Panc1 (cell line): Measurements from ENCODE around the gene MCHR2.

Experiments
- CTCF ChIP-seq: fragments of 450-650 bp; IDR thresholded peaks from 2 replicates; pipeline ENCODE4 v1.5.1; 2017; ENCODE audit warnings: mild to moderate bottlenecking
- POLR2AphosphoS5 ChIP-seq: IDR thresholded peaks from 2 replicates; pipeline ENCODE4 v1.6.1; 2012; ENCODE audit warnings: mild to moderate bottlenecking, low read depth, low read length, moderate library complexity
- REST ChIP-seq, 2 experiments: IDR thresholded peaks; 2 replicates each; pipeline ENCODE4 v1.6.1; 2011 to 2012; ENCODE audit warnings: low read depth in 2 of 2, control low read depth in 1 of 2, low read length in 1 of 2, mild to moderate bottlenecking in 1 of 2, moderate library complexity in 1 of 2; ENCODE audit not compliant: insufficient read depth in 1 of 2
- SIN3A ChIP-seq: IDR thresholded peaks from 2 replicates; pipeline ENCODE4 v1.6.1; 2012; ENCODE audit warnings: low read depth, mild to moderate bottlenecking, low read length, moderate library complexity, borderline replicate concordance; ENCODE audit not compliant: insufficient read depth
- TCF7L2 ChIP-seq: IDR thresholded peaks from 2 replicates; pipeline ENCODE4 v1.6.1; 2011; ENCODE audit warnings: mild to moderate bottlenecking, low read depth, low read length, inconsistent platforms

DNA sequence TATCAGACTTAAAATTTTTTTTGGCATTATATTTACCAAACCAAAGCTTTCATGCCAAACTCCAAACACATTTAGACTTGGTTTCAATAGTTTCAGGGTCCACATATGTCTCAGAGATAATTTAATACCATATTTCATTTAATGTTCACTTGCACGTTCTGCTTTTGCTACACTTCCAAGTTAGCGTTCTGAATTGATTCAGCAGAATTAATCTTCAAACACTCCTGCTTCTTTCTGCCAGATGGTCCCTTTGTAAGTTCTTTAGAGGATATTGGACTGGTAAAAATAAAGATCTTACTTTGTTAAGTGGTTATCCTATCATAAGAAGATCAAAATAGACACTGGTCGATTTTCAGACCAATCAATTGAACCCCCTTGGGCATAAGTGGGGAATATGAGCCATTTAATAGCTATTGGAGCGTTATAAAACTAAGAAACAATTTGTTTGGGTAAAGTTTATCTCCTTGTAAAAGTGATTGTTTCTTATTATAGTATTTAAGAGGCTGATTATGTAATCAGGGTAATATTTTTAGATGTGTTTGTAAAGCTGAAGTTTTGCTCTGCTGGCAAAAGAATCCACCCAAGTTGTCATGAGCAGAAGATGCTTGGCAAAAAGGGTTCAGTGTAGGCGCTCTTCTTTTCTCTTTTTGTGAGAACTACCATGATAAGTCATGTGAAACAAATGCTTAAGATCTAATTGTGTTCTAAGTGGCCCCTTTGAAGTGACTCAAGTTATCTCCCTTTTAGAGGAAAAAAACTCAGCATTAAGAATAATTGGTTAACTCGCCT lies 92.2 kb downstream of the MCHR2 start:
- TF ChIP-seq REST (IDR thresholded peaks at IDR 0.05; ENCODE audit: insufficient read depth in 1 of 2, low read depth in 2 of 2, low read length in 1 of 2): no peak
- TF ChIP-seq POLR2AphosphoS5: no peak
- TF ChIP-seq CTCF: no peak
- no peak for TF ChIP-seq SIN3A
- no peak for TF ChIP-seq TCF7L2
